Gastroesophageal sphincter (tissue), 4 donors: ENCODE measurements around the gene SNCAIP. TPM values are rescaled to one million over a fixed set of nuclear protein-coding genes. Genes with fewer than 3 reads are reported as not detected.

Source experiments
- ATAC-seq: fragments of 150-250 bp; one replicate; pipeline ENCODE4 v1.9.1; 2016; ENCODE audit warnings: mild to moderate bottlenecking, moderate library complexity
- H3K27ac ChIP-seq, 4 donors: fragments of 200-600 bp; sonication (generic) in 3 of 4; 1 replicate in 3 of 4; 2 replicates in 1 of 4; pipeline ENCODE4 v1.5.1; 2016 to 2019
- H3K27me3 ChIP-seq: fragments of 200-600 bp; sonication (generic); one replicate; pipeline ENCODE4 v1.5.1; 2019
- H3K36me3 ChIP-seq, 2 donors: fragments of 200-600 bp; sonication (generic); one replicate each; pipeline ENCODE4 v1.5.1; 2019; ENCODE audit warnings: control low read depth in 1 of 2
- H3K4me1 ChIP-seq, 3 donors: fragments of 200-600 bp; sonication (generic); 1 replicate in 2 of 3; 2 replicates in 1 of 3; pipeline ENCODE4 v1.5.1; 2016 to 2019; ENCODE audit warnings: control low read depth in 2 of 3
- H3K4me3 ChIP-seq, 2 donors: fragments of 200-600 bp; sonication (generic); one replicate each; pipeline ENCODE4 v1.5.1; 2019; ENCODE audit warnings: mild to moderate bottlenecking in 1 of 2, moderate library complexity in 1 of 2
- H3K9me3 ChIP-seq, 3 donors: fragments of 200-600 bp; sonication (generic); one replicate each; pipeline ENCODE4 v1.5.1; 2017 to 2019; ENCODE audit warnings: control low read depth in 2 of 3
- EP300 ChIP-seq: sonication (generic); formaldehyde crosslinking; IDR thresholded peaks from one replicate; pipeline ENCODE4 v1.6.1; 2017; ENCODE audit warnings: antibody characterized with exemption, mild to moderate bottlenecking
- POLR2A ChIP-seq, 2 donors: fragments of 450-650 bp; IDR thresholded peaks; one replicate each; pipeline ENCODE4 v1.6.1; 2017; ENCODE audit warnings: antibody characterized with exemption in 2 of 2, mild to moderate bottlenecking in 2 of 2, moderate library complexity in 1 of 2
- POLR2AphosphoS5 ChIP-seq: sonication (generic); formaldehyde crosslinking; IDR thresholded peaks from one replicate; pipeline ENCODE4 v1.6.1; 2017; ENCODE audit warnings: antibody characterized with exemption
- WGBS, 2 donors: methylation state at CpG; one replicate each; pipeline ENCODE4 v1.1.5; 2018; ENCODE audit warnings: low coverage in 1 of 2; 5-methylcytosine and 5-hydroxymethylcytosine counted together
- total RNA-seq, 4 donors: library from RNA; depleted of rRNA; stranded (reverse); fragments of >200 nt; gene quantifications; one replicate each; pipeline ENCODE4 v1.1.0, GENCODE V29; 2016
- TF ChIP-seq, protein P1 (sequence below), 4 experiments: fragments of 200-600 bp in 2 of 4; fragments of 450-650 bp in 2 of 4; sonication (generic) in 1 of 4; IDR thresholded peaks; one replicate each; pipeline ENCODE4 v1.5.1; 2017 to 2019; ENCODE audit warnings: antibody characterized with exemption in 4 of 4, mild to moderate bottlenecking in 2 of 4, moderate library complexity in 2 of 4

Gene SNCAIP
- total RNA-seq, 4 donors from 2014 or later: 1.1 to 2.9 (median 1.9) TPM

DNA sequence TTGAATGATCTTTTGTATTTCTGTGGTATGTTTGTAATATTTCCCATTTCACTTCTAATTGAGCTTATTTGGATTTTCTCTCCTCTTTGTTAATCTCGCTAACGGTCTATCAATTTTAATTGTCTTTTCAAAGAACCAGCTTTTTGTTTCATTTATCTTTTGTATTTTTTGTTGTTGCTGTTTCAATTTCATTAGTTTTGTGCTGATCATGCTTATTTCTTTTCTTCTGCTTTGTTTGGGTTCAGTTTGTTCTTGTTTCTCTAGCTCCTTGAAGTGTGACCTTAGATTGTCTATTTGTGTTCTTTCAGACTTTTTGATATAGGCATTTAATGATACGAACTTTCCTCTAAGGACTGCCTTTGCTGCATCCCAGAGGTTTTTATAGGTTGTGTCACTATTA, 28.4 kb upstream of the SNCAIP start:
- ATAC-seq: no peak
- no peak overlapping the region for H3K27ac ChIP-seq
- H3K4me3 ChIP-seq: no peak overlapping the region
- peaks cover 0 to 8% (median 0%) of the 10 kb centered on the region in 3 donors for H3K9me3 ChIP-seq
- H3K4me1 ChIP-seq: no peaks in the 10 kb centered on the region
- no peaks in the 10 kb centered on the region for H3K27me3 ChIP-seq
- TF ChIP-seq POLR2A (IDR thresholded peaks at IDR 0.05) (no peak), EP300 (no peak), POLR2AphosphoS5 (no peak)
- TF ChIP-seq, protein P1, sequence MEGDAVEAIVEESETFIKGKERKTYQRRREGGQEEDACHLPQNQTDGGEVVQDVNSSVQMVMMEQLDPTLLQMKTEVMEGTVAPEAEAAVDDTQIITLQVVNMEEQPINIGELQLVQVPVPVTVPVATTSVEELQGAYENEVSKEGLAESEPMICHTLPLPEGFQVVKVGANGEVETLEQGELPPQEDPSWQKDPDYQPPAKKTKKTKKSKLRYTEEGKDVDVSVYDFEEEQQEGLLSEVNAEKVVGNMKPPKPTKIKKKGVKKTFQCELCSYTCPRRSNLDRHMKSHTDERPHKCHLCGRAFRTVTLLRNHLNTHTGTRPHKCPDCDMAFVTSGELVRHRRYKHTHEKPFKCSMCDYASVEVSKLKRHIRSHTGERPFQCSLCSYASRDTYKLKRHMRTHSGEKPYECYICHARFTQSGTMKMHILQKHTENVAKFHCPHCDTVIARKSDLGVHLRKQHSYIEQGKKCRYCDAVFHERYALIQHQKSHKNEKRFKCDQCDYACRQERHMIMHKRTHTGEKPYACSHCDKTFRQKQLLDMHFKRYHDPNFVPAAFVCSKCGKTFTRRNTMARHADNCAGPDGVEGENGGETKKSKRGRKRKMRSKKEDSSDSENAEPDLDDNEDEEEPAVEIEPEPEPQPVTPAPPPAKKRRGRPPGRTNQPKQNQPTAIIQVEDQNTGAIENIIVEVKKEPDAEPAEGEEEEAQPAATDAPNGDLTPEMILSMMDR (IDR thresholded peaks at IDR 0.05): no peak
- WGBS, 2 donors: 91 to 100% methylated on average over 2 to 3 of the region's 3 CpGs
- H3K36me3 ChIP-seq: no peaks in the 10 kb centered on the region

GRCh38 chr5:122286541-122286940, 25.5 kb upstream of the SNCAIP start:
- 42 to 71% methylated on average over 2 of the region's 4 CpGs for WGBS, 2 donors
- H3K27ac ChIP-seq: no peak overlapping the region
- no peaks in the 10 kb centered on the region for H3K36me3 ChIP-seq
- peaks cover 0 to 8% (median 0%) of the 10 kb centered on the region in 3 donors for H3K9me3 ChIP-seq
- H3K27me3 ChIP-seq: no peaks in the 10 kb centered on the region
- no peak overlapping the region for H3K4me3 ChIP-seq
- H3K4me1 ChIP-seq: peaks cover 0 to under 1% (median 0%) of the 10 kb centered on the region in 3 donors
- ATAC-seq: no peak
- TF ChIP-seq POLR2AphosphoS5: no peak
- TF ChIP-seq EP300: no peak
- TF ChIP-seq POLR2A (IDR thresholded peaks at IDR 0.05): no peak
- TF ChIP-seq, protein P1 (IDR thresholded peaks at IDR 0.05): no peak

- 60 to 78% methylated on average over 3 of the region's 3 CpGs for WGBS, 2 donors
- peaks cover 0 to 6% (median 0%) of the 10 kb centered on the region in 3 donors for H3K4me1 ChIP-seq
- H3K27ac ChIP-seq: no peak overlapping the region
- peaks cover 0 to 8% (median 0%) of the 10 kb centered on the region in 3 donors for H3K9me3 ChIP-seq
- no peak overlapping the region for H3K4me3 ChIP-seq
- no peak for ATAC-seq
- H3K27me3 ChIP-seq: no peaks in the 10 kb centered on the region
- TF ChIP-seq EP300 (no peak), POLR2A (IDR thresholded peaks at IDR 0.05) (no peak), POLR2AphosphoS5 (no peak)
- TF ChIP-seq, protein P1 (IDR thresholded peaks at IDR 0.05): no peak
- no peaks in the 10 kb centered on the region for H3K36me3 ChIP-seq
These were observed 24.9 kb upstream of the SNCAIP start for GRCh38 chr5:122287101-122287500.

GRCh38 chr5:122291000-122291901, 20.8 kb upstream of the SNCAIP start:
- Histone ChIP-seq H3K27me3 (no peaks in the 10 kb centered on the region), H3K4me1 (peaks cover 0 to 12% (median 0%) of the 10 kb centered on the region in 3 donors), H3K27ac (no peak overlapping the region), H3K36me3 (no peaks in the 10 kb centered on the region), H3K9me3 (no peaks in the 10 kb centered on the region), H3K4me3 (no peak overlapping the region)
- 68 to 79% methylated on average over 7 of the region's 7 CpGs for WGBS, 2 donors
- TF ChIP-seq EP300: no peak
- no peak for TF ChIP-seq POLR2A (IDR thresholded peaks at IDR 0.05)
- TF ChIP-seq, protein P1 (IDR thresholded peaks at IDR 0.05): no peak
- no peak for TF ChIP-seq POLR2AphosphoS5
- ATAC-seq: no peak

GRCh38 chr5:122292332-122292731, 19.7 kb upstream of the SNCAIP start:
- H3K27ac ChIP-seq: no peak overlapping the region
- no peaks in the 10 kb centered on the region for H3K36me3 ChIP-seq
- no peaks in the 10 kb centered on the region for H3K27me3 ChIP-seq
- TF ChIP-seq POLR2A (IDR thresholded peaks at IDR 0.05): no peak
- TF ChIP-seq, protein P1 (IDR thresholded peaks at IDR 0.05): no peak
- no peak for TF ChIP-seq POLR2AphosphoS5
- H3K4me1 ChIP-seq: peaks cover 0 to 12% (median 0%) of the 10 kb centered on the region in 3 donors
- no peak overlapping the region for H3K4me3 ChIP-seq
- no peaks in the 10 kb centered on the region for H3K9me3 ChIP-seq
- ATAC-seq: no peak
- WGBS, 2 donors: 8 to 71% methylated on average over 1 to 2 of the region's 2 CpGs
